Uterus (tissue), 2 donors: Measurements from ENCODE around the gene MINDY4.

ENCODE experiments used
- POLR2A ChIP-seq, 2 donors: fragments of 450-650 bp; IDR thresholded peaks; one replicate each; pipeline ENCODE4 v1.6.1; 2016; ENCODE audit warnings: antibody characterized with exemption in 2 of 2, mild to moderate bottlenecking in 1 of 2, moderate library complexity in 1 of 2
- TF ChIP-seq, protein P1 (sequence below), 4 experiments: fragments of 200-600 bp in 2 of 4; fragments of 450-650 bp in 2 of 4; sonication (generic) in 2 of 4; IDR thresholded peaks; one replicate each; pipeline ENCODE4 v1.5.1; 2016 to 2019; ENCODE audit warnings: antibody characterized with exemption in 4 of 4, mild to moderate bottlenecking in 2 of 4, moderate library complexity in 1 of 4

DNA sequence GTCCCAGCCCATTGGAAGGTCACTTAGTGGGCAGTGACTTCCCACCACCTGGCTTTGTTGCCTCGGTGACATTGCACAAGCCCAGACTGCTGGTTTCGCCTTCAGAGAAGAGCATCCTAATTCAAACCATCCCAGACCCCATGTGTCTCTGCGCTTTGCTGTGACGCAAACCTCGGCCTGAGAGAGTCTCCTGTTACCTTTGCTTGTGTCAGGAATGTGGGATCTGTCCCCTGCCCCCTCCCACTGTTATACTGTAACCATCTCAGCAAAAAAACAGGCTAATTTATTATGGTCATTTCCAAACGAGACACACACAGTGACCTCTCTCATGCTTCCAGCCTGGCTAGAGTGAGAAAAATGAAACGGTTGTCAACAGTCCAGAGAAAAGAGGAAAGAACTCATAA, 115.4 kb downstream of the MINDY4 start:
- TF ChIP-seq, protein P1, sequence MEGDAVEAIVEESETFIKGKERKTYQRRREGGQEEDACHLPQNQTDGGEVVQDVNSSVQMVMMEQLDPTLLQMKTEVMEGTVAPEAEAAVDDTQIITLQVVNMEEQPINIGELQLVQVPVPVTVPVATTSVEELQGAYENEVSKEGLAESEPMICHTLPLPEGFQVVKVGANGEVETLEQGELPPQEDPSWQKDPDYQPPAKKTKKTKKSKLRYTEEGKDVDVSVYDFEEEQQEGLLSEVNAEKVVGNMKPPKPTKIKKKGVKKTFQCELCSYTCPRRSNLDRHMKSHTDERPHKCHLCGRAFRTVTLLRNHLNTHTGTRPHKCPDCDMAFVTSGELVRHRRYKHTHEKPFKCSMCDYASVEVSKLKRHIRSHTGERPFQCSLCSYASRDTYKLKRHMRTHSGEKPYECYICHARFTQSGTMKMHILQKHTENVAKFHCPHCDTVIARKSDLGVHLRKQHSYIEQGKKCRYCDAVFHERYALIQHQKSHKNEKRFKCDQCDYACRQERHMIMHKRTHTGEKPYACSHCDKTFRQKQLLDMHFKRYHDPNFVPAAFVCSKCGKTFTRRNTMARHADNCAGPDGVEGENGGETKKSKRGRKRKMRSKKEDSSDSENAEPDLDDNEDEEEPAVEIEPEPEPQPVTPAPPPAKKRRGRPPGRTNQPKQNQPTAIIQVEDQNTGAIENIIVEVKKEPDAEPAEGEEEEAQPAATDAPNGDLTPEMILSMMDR (IDR thresholded peaks at IDR 0.05) = no peak
- no peak for TF ChIP-seq POLR2A (IDR thresholded peaks at IDR 0.05)
